NOMO-1 (cell line): ENCODE results near the gene RUNX3.

ENCODE experiments used
- DNase-seq, 2 experiments: peaks; one replicate each; lab custom pipeline; 2025; ENCODE audit not compliant: unreplicated experiment in 2 of 2; lab: John Stamatoyannopoulos, UW

Gene RUNX3

GRCh38 chr1:24888971-24889676 is 41.0 kb downstream of the RUNX3 start:
- DNase-seq = no peak

- DNase-seq = no peak
Measured at GRCh38 chr1:24888061-24888970, 41.8 kb downstream of the RUNX3 start.

- no peak for DNase-seq
Measured at GRCh38 chr1:24886241-24886640, 43.8 kb downstream of the RUNX3 start.

- no peak for DNase-seq
Measured at GRCh38 chr1:24884751-24885150, 45.3 kb downstream of the RUNX3 start.

- no peak for DNase-seq
Measured at GRCh38 chr1:24881034-24881433, 49.0 kb downstream of the RUNX3 start.

- DNase-seq = no peak
Measured at GRCh38 chr1:24878775-24879742, 51.0 kb downstream of the RUNX3 start.

GRCh38 chr1:24878045-24878444 is 52.0 kb downstream of the RUNX3 start:
- no peak for DNase-seq

- no peak for DNase-seq
Measured at GRCh38 chr1:24875991-24876506, 54.0 kb downstream of the RUNX3 start.

- DNase-seq = no peak
Measured at GRCh38 chr1:24875257-24875656, 54.8 kb downstream of the RUNX3 start.

GRCh38 chr1:24874611-24875234 is 55.4 kb downstream of the RUNX3 start:
- DNase-seq = no peak

GRCh38 chr1:24874056-24874455 is 56.0 kb downstream of the RUNX3 start:
- no peak for DNase-seq

- no peak for DNase-seq
Measured at GRCh38 chr1:24873148-24873547, 56.9 kb downstream of the RUNX3 start.

GRCh38 chr1:24872061-24872850 is 57.8 kb downstream of the RUNX3 start:
- peak; percentile 51 to 89 for DNase-seq

GRCh38 chr1:24871306-24871901 is 58.7 kb downstream of the RUNX3 start:
- no peak for DNase-seq

GRCh38 chr1:24870551-24871195 is 59.4 kb downstream of the RUNX3 start:
- DNase-seq = no peak

- no peak for DNase-seq
Measured at GRCh38 chr1:24868016-24868875, 61.8 kb downstream of the RUNX3 start.

GRCh38 chr1:24867084-24867870 is 62.8 kb downstream of the RUNX3 start:
- DNase-seq = no peak
